GM10248 (cell line): ENCODE data around the gene SPC24.

Experiments used
- CTCF ChIA-PET: fragments of 300-600 bp; sonication (Branson Sonifier 250); formaldehyde crosslinking; extraction: SDS; loops from one replicate; lab custom pipeline; 2021; ENCODE audit warnings: antibody characterized with exemption; lab: Yijun Ruan, JAX
- POLR2A ChIA-PET: fragments of 350-650 bp; sonication (Branson Sonifier 250); formaldehyde crosslinking; extraction: SDS; loops from one replicate; lab custom pipeline; 2020; ENCODE audit warnings: antibody characterized with exemption; lab: Yijun Ruan, JAX
- DNase-seq: peaks from one replicate; pipeline ENCODE4 v3.0.0; 2012; ENCODE audit errors: extremely low spot score
- CTCF ChIP-seq: IDR thresholded peaks from 2 replicates; pipeline ENCODE4 v1.5.1; 2012; ENCODE audit warnings: mild to moderate bottlenecking, low read depth; ENCODE audit errors: extremely low read depth, missing control alignments, control extremely low read depth

Gene SPC24

GRCh38 chr19:11159598-11160439 lies 4.2 kb upstream of the SPC24 start:
- ChIA-PET POLR2A (no interaction called here), CTCF (no interaction called here)
- DNase-seq, result no peak
- TF ChIP-seq CTCF, result no peak

GRCh38 chr19:11154683-11155047 lies 917 bp downstream of the SPC24 start:
- DNase-seq, result no peak
- ChIA-PET POLR2A (no interaction called here), CTCF (interaction anchor here (1.4 to 1.6 kb wide), 2 partner anchors 29 to 119 kb away, joined by 5 read pairs; no protein-coding TSS in a partner anchor)
- TF ChIP-seq CTCF, result no peak

- no peak for DNase-seq
- TF ChIP-seq CTCF, result no peak
- POLR2A ChIA-PET, result interaction anchor here (0.6 kb wide), 2 partner anchors 18 to 58 kb away, joined by 3 to 5 read pairs; no protein-coding TSS in a partner anchor
- CTCF ChIA-PET, result interaction anchor here (0.9 to 2.2 kb wide), 7 partner anchors 9 to 330 kb away, joined by 3 to 5 read pairs (median 4); no protein-coding TSS in a partner anchor
Observed at GRCh38 chr19:11152318-11153062, 3.1 kb downstream of the SPC24 start.

- DNase-seq, result no peak
- CTCF ChIA-PET, result interaction anchor here (1.2 to 2.2 kb wide), 4 partner anchors 8 to 230 kb away, joined by 3 to 5 read pairs (median 4); no protein-coding TSS in a partner anchor
- POLR2A ChIA-PET, result interaction anchor here (0.5 to 0.6 kb wide), 2 partner anchors 179 to 331 kb away, joined by 3 read pairs; no protein-coding TSS in a partner anchor
- TF ChIP-seq CTCF, result no peak
Observed at GRCh38 chr19:11151181-11151580, 4.4 kb downstream of the SPC24 start.

GRCh38 chr19:11148001-11148400 lies 7.6 kb downstream of the SPC24 start:
- CTCF ChIA-PET, result interaction anchor here (0.6 to 1.2 kb wide), 2 partner anchors 22 to 24 kb away, joined by 3 to 6 read pairs; no protein-coding TSS in a partner anchor

More at GRCh38 chr19:11148001-11148400, 7.6 kb downstream of the SPC24 start:
- no peak for TF ChIP-seq CTCF
- no peak for DNase-seq
- POLR2A ChIA-PET, result no interaction called here
